ENCODE data around the gene ADAD1.

DNA sequence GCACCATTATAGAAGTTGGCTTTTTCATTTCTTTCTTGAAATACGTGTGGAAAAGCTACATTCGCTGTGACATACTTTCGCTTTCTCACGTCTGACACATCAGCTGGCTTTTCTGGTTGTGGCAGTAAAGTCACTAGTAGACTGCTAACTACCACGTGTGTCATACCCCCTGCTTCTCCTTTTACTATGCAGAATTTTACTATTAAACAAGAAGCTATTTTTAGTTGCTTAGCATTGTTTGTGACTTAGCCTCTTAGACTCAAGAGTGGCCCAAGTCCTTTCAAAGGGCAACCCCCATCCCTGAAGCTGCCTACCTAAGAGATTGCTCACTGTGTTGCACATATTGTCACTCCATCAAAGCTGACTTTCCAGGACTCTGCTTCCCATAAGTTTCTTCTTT is 79.8 kb downstream of the ADAD1 start:
- TF ChIP-seq ZNF274 (IDR thresholded peaks at IDR 0.05; ENCODE audit: low read depth, low read length) (no peak), YY1 (IDR thresholded peaks at IDR 0.05; ENCODE audit: insufficient read depth, insufficient read length) (no peak), SUZ12 (IDR thresholded peaks at IDR 0.05; ENCODE audit: extremely low read depth, insufficient read depth, insufficient read length) (no peak)

Data from NT2/D1 (cell line).